A549 (cell line): Measurements from ENCODE around the gene BCKDHA. TPM values are rescaled to one million over a fixed set of nuclear protein-coding genes. Genes with fewer than 3 reads are reported as not detected.
"Not testable (repeated sequence)": the region's sequence is repeated elsewhere in the genome, so short reads cannot be mapped to it uniquely, and the experiment has no call there.

Experiments used
- ATAC-seq, 2 experiments: fragments of 200-7000 bp in 1 of 2; fragments of >200 bp in 1 of 2; cut with Nextera tagmentation in 1 of 2; cut with Tn5 transposase in 1 of 2; 3 replicates each; pipeline versions ENCODE4 v1.8.0 to v1.9.1; 2018 to 2020; ENCODE audit warnings: mild to moderate bottlenecking in 1 of 2, moderate library complexity in 1 of 2
- CTCF ChIA-PET: fragments of 300-600 bp; sonication (Branson Sonifier 250); formaldehyde crosslinking; extraction: SDS; loops from one replicate; lab custom pipeline; 2021; ENCODE audit warnings: antibody characterized with exemption, inconsistent platforms; lab: Yijun Ruan, JAX
- POLR2A ChIA-PET: fragments of 350-600 bp; formaldehyde crosslinking; extraction: SDS; loops from one replicate; lab custom pipeline; 2021; ENCODE audit warnings: antibody characterized with exemption, inconsistent platforms; lab: Yijun Ruan, JAX
- DNase-seq, 2 experiments: peaks; one replicate each; pipeline versions ENCODE4 v3.0.0 to v3.0.0-alpha.2; 2011 to 2016; ENCODE audit warnings: low read depth in 1 of 2, low spot score in 1 of 2
- FAIRE-seq: peaks from 2 replicates; lab custom pipeline; 2011; peaks lifted over from hg19 to GRCh38; lab: Jason Lieb, UNC
- H3K27ac ChIP-seq, 2 experiments: fragments of >200 bp; sonication (Bioruptor Twin); formaldehyde crosslinking; 3 replicates each; pipeline ENCODE4 v1.5.1; 2016 to 2017
- H3K4me1 ChIP-seq: fragments of >200 bp; sonication (Bioruptor Twin); formaldehyde crosslinking; 3 replicates; pipeline ENCODE4 v1.6.1; 2016
- H3K4me2 ChIP-seq: fragments of >200 bp; sonication (Bioruptor Twin); formaldehyde crosslinking; 3 replicates; pipeline ENCODE4 v1.6.1; 2016
- H3K4me3 ChIP-seq: fragments of >200 bp; sonication (Bioruptor Twin); formaldehyde crosslinking; 3 replicates; pipeline ENCODE4 v1.5.1; 2016
- H3K9me3 ChIP-seq: fragments of >200 bp; sonication (Bioruptor Twin); formaldehyde crosslinking; 3 replicates; pipeline ENCODE4 v1.6.1; 2016
- ATOH8 ChIP-seq: fragments of 250-450 bp; sonication (Bioruptor Pico); IDR thresholded peaks from 2 replicates; pipeline ENCODE4 v1.5.0; 2020; ENCODE audit warnings: low read depth, mild to moderate bottlenecking, moderate library complexity
- CBX8 ChIP-seq: fragments of 200-600 bp; sonication (generic); IDR thresholded peaks from 2 replicates; pipeline ENCODE4 v1.6.1; 2016
- CHD2 ChIP-seq: fragments of 150-350 bp; IDR thresholded peaks from 2 replicates; pipeline ENCODE4 v1.6.1; 2014; ENCODE audit warnings: low read length; ENCODE audit not compliant: partially characterized antibody
- CHD4 ChIP-seq: fragments of 200-600 bp; sonication (generic); IDR thresholded peaks from 2 replicates; pipeline ENCODE4 v1.6.1; 2016; ENCODE audit warnings: antibody characterized with exemption, mild to moderate bottlenecking, borderline replicate concordance
- E2F6 ChIP-seq: IDR thresholded peaks from 2 replicates; pipeline ENCODE4 v1.6.1; 2012; ENCODE audit warnings: low read depth, borderline replicate concordance
- ESRRA ChIP-seq: fragments of 150-350 bp; IDR thresholded peaks from 2 replicates; pipeline ENCODE4 v1.6.1; 2014; ENCODE audit warnings: mild to moderate bottlenecking, low read length, borderline replicate concordance
- GATA3 ChIP-seq: IDR thresholded peaks from 2 replicates; pipeline ENCODE4 v1.6.1; 2012; ENCODE audit warnings: borderline replicate concordance
- HES2 ChIP-seq: fragments of >200 bp; sonication (Bioruptor Twin); formaldehyde crosslinking; IDR thresholded peaks from 2 replicates; pipeline ENCODE4 v1.6.1; 2016
- HOXB5 ChIP-seq: fragments of 250-450 bp; sonication (Bioruptor Pico); IDR thresholded peaks from 2 replicates; pipeline ENCODE4 v1.5.0; 2020; ENCODE audit warnings: mild to moderate bottlenecking, moderate library complexity
- JUN ChIP-seq, 2 experiments: fragments of >200 bp; sonication (Bioruptor Twin); formaldehyde crosslinking; IDR thresholded peaks; 2 replicates in 1 of 2; 3 replicates in 1 of 2; pipeline ENCODE4 v1.6.1; 2016 to 2017
- KDM1A ChIP-seq: fragments of 200-600 bp; sonication (generic); IDR thresholded peaks from 2 replicates; pipeline ENCODE4 v1.6.1; 2016; ENCODE audit warnings: low read depth, mild to moderate bottlenecking
- KDM5A ChIP-seq: fragments of 200-600 bp; sonication (generic); IDR thresholded peaks from 2 replicates; pipeline ENCODE4 v1.6.1; 2016; ENCODE audit warnings: antibody characterized with exemption, mild to moderate bottlenecking
- PBX3 ChIP-seq: IDR thresholded peaks from 2 replicates; pipeline ENCODE4 v1.6.1; 2012
- REST ChIP-seq: fragments of 200-600 bp; sonication (generic); IDR thresholded peaks from 2 replicates; pipeline ENCODE4 v1.6.1; 2016; ENCODE audit warnings: antibody characterized with exemption, mild to moderate bottlenecking, moderate library complexity
- SMC3 ChIP-seq: fragments of >200 bp; sonication (Bioruptor Twin); formaldehyde crosslinking; IDR thresholded peaks from 3 replicates; pipeline ENCODE4 v1.6.1; 2018; ENCODE audit warnings: inconsistent platforms
- TP53 ChIP-seq: fragments of 250-450 bp; sonication (Bioruptor Pico); IDR thresholded peaks from 2 replicates; pipeline ENCODE4 v1.5.0; 2021; ENCODE audit warnings: mild to moderate bottlenecking, moderate library complexity
- USF2 ChIP-seq: fragments of 450-650 bp; IDR thresholded peaks from 2 replicates; pipeline ENCODE4 v1.6.1; 2014; ENCODE audit warnings: antibody characterized with exemption
- WGBS: methylation state at CpG from one replicate; pipeline ENCODE4 v1.1.6; 2017; ENCODE audit errors: missing lambda C conversion rate; 5-methylcytosine and 5-hydroxymethylcytosine counted together
- polyA plus RNA-seq, 4 experiments: library from polyadenylated mRNA; depleted of rRNA in 3 of 4; stranded (reverse); fragments of >200 nt; fragmentation: RNase III in 1 of 4; extraction: RNeasy Plus Mini Kit Qiagen cat#74134 plus additional on column Dnase treatment in 1 of 4; gene quantifications; 2 replicates in 3 of 4; 3 replicates in 1 of 4; pipeline ENCODE4 v1.2.3, GENCODE V29; 2011 to 2017

Gene BCKDHA
- polyA plus RNA-seq, 2 of the 4 experiments (the other 2 are of a cell fraction) = 42.9 to 44.4 TPM

- H3K4me3 ChIP-seq = no peak overlapping the region
- H3K4me1 ChIP-seq = peaks cover 12% of the 10 kb centered on the region
- ChIA-PET POLR2A (interaction anchor here (1.0 to 2.9 kb wide), 4 partner anchors 9 to 44 kb away, joined by 3 to 20 read pairs (median 6); partner anchors contain the start of genes B9D2 and DMAC2), CTCF (interaction anchor here (0.6 to 4.2 kb wide), 12 partner anchors 9 to 819 kb away, joined by 3 to 27 read pairs (median 4); partner anchors contain the start of gene B3GNT8)
- H3K4me2 ChIP-seq = no peak overlapping the region
- FAIRE-seq = no peak
- ATAC-seq = peak; percentile 9 to 21; a peak in 3 of 6 replicates
- H3K27ac ChIP-seq = no peak overlapping the region
- TF ChIP-seq ATOH8 (CRISPR knock-in tag) (no peak), ESRRA (no peak), PBX3 (no peak), KDM5A (no peak), TP53 (no peak), GATA3 (no peak), CHD4 (no peak), E2F6 (no peak), SMC3 (no peak), USF2 (no peak), KDM1A (no peak), HOXB5 (no peak), REST (no peak), JUN (IDR thresholded peaks at IDR 0.05) (no peak), HES2 (no peak), CBX8 (no peak), CHD2 (no peak)
- TF ChIP-seq, all 56 proteins: peak for 0
- 62% methylated on average over 4 of the region's 4 CpGs for WGBS
- no peak for DNase-seq
- H3K9me3 ChIP-seq = no peaks in the 10 kb centered on the region
Measured at GRCh38 chr19:41408256-41408655, 10.6 kb downstream of the BCKDHA start.

GRCh38 chr19:41408846-41409245 is 11.2 kb downstream of the BCKDHA start:
- WGBS = 89% methylated on average over 5 of the region's 5 CpGs
- H3K27ac ChIP-seq, H3K9me3 ChIP-seq, DNase-seq, H3K4me3 ChIP-seq, ATAC-seq: not testable (repeated sequence)
- ChIA-PET CTCF (interaction anchor here (0.8 to 4.2 kb wide), 8 partner anchors 8 to 819 kb away, joined by 3 to 27 read pairs (median 4); no protein-coding TSS in a partner anchor), POLR2A (interaction anchor here (1.0 to 2.9 kb wide), 3 partner anchors 10 to 45 kb away, joined by 3 to 20 read pairs (median 10); partner anchors contain the start of genes B9D2 and DMAC2)
- peak overlapping the region; percentile 21; the same call in 1 of the 3 replicates for H3K4me2 ChIP-seq
- peaks cover 12% of the 10 kb centered on the region for H3K4me1 ChIP-seq
- peak; percentile 32 for FAIRE-seq
